ENCODE results near the gene BRCC3.

GRCh38 chrX:155069414-155069813 is 1.9 kb upstream of the BRCC3 start:
- TF ChIP-seq CTCF (IDR thresholded peaks at IDR 0.05) (no peak), POLR2AphosphoS5 (IDR thresholded peaks at IDR 0.05) (no peak), POLR2A (IDR thresholded peaks at IDR 0.05) (no peak), EP300 (IDR thresholded peaks at IDR 0.05) (no peak)
